HG02840 (cell line): ENCODE results near the gene TMEM255A.

Experiments used
- ATAC-seq: cut with Tn5 transposase; IDR thresholded peaks from one replicate; pipeline ENCODE4 v1.9.1; 2021; ENCODE audit warnings: mild to moderate bottlenecking, moderate library complexity, moderate number of reproducible peaks; ENCODE audit not compliant: unreplicated experiment, low FRiP score

Gene TMEM255A

GRCh38 chrX:120213438-120214265, 97.6 kb downstream of the TMEM255A start:
- ATAC-seq, result no peak
